Measurements from ENCODE around the gene PPIG.
"Not testable (repeated sequence)": the region's sequence is repeated elsewhere in the genome, so short reads cannot be mapped to it uniquely, and the experiment has no call there.

PPIG gene

DNA sequence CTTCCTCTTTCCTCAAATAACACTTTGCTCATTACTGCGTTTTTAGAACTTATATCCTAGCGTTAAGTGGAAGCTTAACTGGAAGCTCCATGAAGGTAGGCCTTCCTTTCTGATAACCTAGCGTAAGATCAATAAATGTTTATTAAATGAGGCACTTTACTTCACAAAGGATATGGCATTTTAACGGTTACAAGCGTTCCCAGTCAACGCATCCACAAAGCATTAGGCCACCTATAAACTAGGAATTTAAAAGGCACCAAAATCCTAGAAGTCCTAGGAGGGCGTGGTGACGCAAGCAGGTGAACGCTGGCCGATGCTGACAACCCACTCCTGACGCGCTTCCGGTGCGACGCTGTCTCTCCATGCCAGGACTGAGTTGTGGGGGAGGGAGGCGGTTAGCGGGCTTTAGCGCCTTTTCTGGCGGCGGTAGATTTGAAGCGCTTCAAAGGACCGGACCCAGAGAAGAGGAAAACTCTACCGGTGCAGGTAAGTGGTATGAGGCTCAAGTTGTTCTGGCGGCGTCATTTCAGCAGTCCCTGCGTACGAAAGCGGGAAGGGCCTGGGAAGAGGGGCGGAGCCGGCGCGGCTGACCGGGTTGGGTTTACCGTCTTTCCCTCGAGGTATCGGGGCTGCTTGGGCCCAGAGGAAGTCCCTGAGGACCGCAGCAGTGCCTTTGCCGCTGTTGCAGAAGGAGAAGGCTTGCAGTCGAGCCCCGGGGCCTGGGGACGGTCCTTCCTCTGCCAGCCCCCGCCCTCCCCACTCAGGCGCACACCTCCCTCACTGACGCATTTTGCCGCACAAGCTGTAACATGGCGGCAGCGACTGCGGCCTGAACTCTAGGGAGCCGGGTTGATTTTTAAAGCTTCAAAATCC lies at the start of gene PPIG:
Gene PPIG (plus strand): TSS at position 347 of the 873 bp plus-strand sequence. CDS start 19,691 bp downstream, outside the sequence.
- peak; percentile 86 for DNase-seq

DNA sequence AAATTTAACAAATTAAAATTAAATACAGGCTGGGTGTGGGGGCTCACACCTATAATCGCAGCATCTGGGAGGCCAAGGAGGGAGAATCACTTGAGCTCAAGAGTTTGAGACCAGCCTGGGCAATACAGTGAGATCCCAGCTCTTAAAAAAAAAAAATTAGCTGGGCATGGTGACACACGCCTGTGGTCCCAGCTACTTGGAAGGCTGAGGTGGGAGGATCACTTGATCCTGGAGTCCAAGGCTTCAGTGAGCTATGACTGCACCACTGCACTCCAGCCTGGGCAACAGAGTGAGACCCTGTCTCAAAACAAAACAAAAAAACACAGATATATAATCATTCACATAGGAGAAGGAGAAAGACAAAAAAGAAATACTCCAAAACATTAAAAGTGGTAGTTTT lies 44.7 kb upstream of the PPIG start:
- not testable (repeated sequence) for DNase-seq

DNA sequence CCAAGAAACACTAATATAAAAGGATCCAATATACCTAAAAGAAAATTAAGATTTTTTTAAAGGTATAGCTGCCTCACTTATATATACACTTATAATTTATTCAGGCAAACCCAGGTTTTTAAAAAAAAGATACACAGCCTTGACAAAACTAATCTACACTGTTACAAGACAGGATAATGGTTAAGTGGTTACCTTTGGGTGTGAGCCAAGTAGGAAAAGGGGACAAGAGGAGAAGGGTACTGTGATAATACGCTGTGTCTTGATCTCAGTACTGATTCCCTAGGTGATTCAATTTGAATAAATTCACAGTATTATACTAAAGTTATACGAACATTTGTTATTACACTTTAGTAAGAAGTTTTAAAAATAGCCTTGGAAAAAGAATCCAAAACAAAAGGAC lies 44.0 kb upstream of the PPIG start:
- no peak for DNase-seq

DNA sequence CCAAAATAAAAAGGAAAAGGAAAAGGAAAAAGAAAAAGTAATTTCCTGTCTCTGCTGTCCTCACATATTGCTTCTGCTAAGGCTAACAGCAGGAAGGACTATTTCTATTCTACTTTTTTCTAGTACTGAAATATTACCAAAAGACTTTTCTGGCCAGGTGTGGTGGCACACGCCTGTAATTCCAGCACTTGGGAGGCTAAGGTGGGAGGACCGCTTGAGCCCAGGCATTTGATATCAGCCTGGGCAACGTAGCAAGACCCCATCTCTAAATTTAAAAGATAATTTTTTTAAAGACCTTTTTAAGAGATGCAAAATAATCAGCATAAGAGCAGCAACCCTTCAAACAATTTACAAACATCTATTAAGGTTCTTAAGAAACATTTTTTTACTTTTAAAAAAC lies 41.7 kb upstream of the PPIG start:
- DNase-seq: no peak

DNA sequence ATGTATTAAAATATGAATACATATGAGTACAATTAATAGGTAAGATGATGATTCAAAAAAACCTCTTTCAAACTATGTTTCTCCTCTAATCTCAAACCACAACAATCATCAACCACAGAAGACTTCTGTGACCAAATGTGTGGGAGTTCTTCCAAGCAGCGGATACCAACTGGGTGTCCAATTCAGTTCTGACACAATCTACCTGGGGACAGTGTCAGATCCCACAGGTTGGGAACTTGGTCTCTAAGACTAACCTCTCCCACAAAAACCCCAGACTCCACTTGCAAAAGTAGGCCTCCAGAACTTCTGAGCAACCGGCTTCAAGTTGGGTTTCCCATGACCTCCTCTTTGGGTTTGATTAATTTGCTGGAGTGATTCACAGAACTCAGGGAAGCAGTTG lies 37.4 kb upstream of the PPIG start:
- no peak for DNase-seq

GRCh38 chr2:169561364-169561763 lies 22.8 kb upstream of the PPIG start:
- no peak for DNase-seq

DNA sequence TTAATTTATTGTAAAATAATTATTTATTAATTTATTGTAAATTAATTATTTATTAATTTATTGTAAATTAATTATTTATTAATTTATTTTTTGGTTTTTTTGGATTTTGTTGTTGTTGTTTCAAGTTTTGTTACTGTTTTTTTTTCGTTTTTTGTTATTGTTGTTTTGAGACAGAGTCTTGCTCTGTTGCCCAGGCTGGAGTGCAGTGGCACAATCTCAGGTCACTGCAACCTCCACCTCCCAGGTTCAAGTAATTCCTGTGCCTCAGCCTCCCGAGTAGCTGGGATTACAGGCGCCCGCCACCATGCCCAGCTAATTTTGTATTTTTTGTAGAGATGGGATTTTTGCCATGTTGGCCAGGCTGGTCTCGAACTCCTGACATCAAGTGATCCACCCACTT lies 22.1 kb upstream of the PPIG start:
- DNase-seq: not testable (repeated sequence)

- no peak for DNase-seq
Measured at GRCh38 chr2:169562519-169562918, 21.6 kb upstream of the PPIG start.

DNA sequence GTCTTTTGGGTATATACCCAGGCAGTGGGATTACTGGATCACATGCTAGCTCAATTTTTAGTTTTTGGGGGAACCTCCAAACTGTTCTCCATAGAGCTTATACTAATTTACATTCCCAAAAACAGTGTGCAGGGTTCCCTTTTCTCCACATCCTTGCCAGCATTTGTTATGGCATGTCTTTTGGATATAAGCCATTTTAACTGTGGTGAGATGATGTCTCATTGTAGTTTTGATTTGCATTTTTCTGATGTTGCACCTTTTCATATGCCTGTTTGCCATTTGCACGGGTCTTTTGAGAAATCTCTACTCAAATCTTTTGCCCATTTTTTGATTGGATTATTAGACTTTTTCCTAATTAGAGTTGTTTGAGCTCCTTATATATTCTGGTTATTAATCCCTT lies 18.5 kb upstream of the PPIG start:
- DNase-seq: no peak

DNA sequence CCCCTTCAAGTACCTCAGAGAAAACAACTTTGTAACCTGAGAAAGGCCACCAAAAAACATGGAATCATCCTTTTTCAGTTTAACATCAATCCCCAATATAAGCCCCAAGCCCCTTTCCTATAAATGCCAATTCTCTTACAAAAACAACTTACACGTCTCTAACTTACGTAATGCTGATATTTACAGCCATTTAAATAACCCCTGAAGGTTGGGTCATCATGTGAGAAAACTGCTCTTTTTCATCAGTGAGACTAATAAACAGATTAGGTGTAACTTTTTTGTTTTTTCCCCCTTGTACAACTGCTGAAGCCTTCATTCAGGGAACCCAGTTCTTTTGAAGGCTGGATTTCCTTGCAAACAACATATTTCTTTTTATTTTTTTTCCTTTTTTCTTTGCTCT lies 14.2 kb upstream of the PPIG start:
- no peak for DNase-seq

DNA sequence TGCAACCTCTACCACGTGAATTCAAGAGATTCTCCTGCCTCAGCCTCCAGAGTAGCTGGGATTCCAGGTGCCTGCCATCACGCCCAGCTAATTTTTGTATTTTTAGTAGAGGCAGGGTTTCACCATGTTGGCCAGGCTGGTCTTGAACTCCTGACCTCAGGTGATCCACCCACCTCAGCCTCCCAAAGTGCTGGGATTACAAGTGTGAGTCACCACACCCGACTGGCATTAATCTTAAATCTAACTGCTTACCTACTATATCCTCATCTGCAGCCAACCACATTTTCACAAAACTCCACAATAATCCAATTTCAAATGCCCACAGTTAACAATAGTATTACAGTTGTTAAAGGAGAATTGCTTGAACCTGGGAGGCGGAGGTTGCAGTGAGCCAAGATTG lies 13.4 kb upstream of the PPIG start:
- not testable (repeated sequence) for DNase-seq

DNA sequence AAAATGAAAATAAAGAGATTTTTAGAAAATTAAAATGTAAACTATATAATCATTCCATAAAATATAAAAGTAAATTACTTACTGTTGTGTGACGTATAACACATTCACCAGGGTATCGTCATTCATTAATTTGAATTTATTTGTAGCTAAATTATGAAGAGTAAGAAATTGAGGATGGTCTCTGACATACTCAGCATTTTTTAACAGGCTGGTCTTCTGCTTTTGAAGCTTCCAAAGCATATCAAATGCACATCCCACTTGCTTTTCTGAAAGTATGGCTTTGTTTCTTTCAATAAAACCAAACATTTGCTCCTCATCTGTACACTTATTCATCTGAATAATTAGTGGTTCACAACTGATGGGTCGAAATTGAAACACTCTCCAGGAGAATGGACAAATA lies 12.6 kb upstream of the PPIG start:
- no peak for DNase-seq

DNA sequence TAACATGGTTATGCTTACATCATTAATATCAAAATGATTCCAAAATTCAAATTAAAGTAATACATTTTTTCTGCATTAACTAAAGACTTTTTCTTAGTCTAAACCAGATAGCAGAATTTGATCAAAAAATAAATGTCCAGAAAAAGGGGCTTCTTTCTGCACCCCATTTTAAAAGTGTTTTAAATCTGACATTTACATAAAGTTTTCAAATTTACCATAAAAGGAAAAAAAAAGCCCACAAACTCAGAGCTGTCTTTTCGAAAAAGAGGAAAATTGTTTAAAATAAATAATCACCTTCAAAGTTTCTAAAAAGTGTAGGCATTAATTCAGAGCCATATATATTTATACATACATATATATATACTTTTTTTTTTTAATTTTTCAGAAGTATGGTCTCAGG lies 12.0 kb upstream of the PPIG start:
- no peak for DNase-seq

DNA sequence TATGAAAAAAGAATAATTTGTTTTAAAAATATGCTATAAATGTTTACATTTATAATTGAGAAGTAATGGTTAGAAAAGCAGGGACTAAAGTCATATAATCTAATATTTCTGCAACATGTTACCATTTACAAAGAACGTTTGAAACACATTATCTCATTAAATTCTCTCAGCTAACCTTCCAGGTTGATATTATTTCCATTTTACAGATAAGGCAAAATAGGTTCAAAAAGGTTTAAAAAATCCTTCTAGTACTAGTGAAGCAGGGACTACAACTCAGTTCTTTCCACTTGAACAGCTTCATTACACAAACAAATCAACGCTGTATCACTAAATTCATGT lies 11.4 kb upstream of the PPIG start:
- no peak for DNase-seq

GRCh38 chr2:169573160-169573973 lies 10.8 kb upstream of the PPIG start, which contains the start of gene FASTKD1:
Gene FASTKD1 (minus strand): TSS chr2:169573865. CDS start chr2:169572029, 1,836 bp downstream.
- DNase-seq: peak; percentile 83

GRCh38 chr2:169573974-169574299 lies 10.2 kb upstream of the PPIG start:
- no peak for DNase-seq

GRCh38 chr2:169574539-169574938 lies 9.6 kb upstream of the PPIG start:
- DNase-seq: not testable (repeated sequence)

GRCh38 chr2:169575264-169575663 lies 8.9 kb upstream of the PPIG start:
- not testable (repeated sequence) for DNase-seq

DNA sequence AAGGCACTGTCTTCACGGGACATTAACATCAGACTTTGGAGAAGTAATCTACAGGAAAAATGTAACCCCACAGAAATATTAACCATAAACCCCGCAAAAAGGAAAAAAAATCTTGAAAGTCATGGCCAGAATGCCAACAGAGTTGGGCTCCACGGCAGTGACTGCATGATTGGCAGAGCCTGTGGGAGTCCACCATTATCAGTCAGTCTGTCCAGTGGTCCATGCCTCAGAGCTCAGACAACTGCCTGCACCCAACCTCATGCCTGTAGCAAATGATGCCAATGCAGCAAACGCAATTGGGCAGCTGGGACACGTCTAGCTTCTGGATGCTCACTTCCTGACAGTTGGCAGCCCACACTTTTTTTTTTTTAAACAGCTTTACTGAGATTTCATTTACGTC lies 5.1 kb upstream of the PPIG start:
- no peak for DNase-seq

- DNase-seq: not testable (repeated sequence)
Measured at GRCh38 chr2:169582552-169583266, 1.4 kb upstream of the PPIG start.

- no peak for DNase-seq
Measured at GRCh38 chr2:169583518-169583917, 633 bp upstream of the PPIG start.

- no peak for DNase-seq
Measured at GRCh38 chr2:169585673-169586072, 1.5 kb downstream of the PPIG start.

DNA sequence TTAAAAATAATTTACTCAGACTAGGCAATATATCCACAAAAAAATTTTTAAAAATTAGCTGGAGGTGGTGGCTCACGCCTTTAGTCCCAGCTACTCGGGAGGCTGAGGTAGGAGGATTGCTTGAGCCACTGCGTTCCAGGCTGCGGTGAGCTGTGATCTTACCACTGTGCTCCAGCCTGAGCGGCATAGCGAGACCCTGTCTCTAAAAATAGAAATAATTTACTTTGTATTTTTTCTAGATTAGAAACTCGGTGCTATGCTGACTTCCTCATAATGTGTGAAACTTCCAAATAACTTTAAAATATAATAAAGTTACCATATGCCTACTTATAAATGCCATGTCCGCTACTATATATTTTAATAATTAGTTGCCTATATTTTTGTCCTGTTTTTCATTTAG lies 6.7 kb downstream of the PPIG start:
- DNase-seq: no peak

DNA sequence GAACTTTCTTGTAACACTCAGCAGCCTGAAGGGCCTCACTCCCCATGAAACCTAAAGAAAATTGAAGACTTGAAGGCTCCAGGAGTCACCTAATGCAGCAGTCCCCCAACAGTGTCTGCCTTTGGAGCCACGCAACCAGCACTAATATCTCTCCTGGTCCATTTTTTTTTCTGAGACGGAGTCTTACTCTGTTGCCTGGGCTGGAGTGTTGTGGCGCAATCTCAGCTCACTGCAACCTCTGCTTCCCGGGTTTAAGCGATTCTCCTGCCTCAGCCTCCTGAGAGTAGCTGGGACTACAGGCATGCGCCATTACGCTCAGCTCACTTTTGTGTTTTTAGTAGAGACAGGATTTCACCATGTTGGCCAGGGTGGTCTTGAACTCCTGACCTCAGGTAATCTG lies 12.4 kb downstream of the PPIG start:
- not testable (repeated sequence) for DNase-seq
